GM19397 (cell line): ENCODE data around the gene OR2V2.
"Not testable (repeated sequence)": the region's sequence is repeated elsewhere in the genome, so short reads cannot be mapped to it uniquely, and the experiment has no call there.

Source experiments
- ATAC-seq: cut with Tn5 transposase; IDR thresholded peaks from one replicate; pipeline ENCODE4 v1.9.1; 2021; ENCODE audit warnings: mild to moderate bottlenecking, moderate library complexity; ENCODE audit not compliant: unreplicated experiment

OR2V2 gene

GRCh38 chr5:181114844-181115778, 32.3 kb upstream of the OR2V2 start:
- no peak for ATAC-seq

- ATAC-seq = no peak
Observed at GRCh38 chr5:181118369-181118768, 29.0 kb upstream of the OR2V2 start.

- ATAC-seq = no peak
Observed at GRCh38 chr5:181119105-181119504, 28.3 kb upstream of the OR2V2 start.

- no peak for ATAC-seq
Observed at GRCh38 chr5:181120306-181120705, 27.1 kb upstream of the OR2V2 start.

- ATAC-seq = no peak
Observed at GRCh38 chr5:181120761-181121160, 26.6 kb upstream of the OR2V2 start.

GRCh38 chr5:181121675-181122561, 25.5 kb upstream of the OR2V2 start:
- ATAC-seq = no peak

- ATAC-seq = no peak
Observed at GRCh38 chr5:181124526-181124925, 22.9 kb upstream of the OR2V2 start.

GRCh38 chr5:181126841-181127240, 20.5 kb upstream of the OR2V2 start:
- no peak for ATAC-seq

- ATAC-seq = no peak
Observed at GRCh38 chr5:181127456-181127855, 19.9 kb upstream of the OR2V2 start.

- ATAC-seq = no peak
Observed at GRCh38 chr5:181127907-181128626, 19.3 kb upstream of the OR2V2 start.

GRCh38 chr5:181129601-181130000, 17.8 kb upstream of the OR2V2 start:
- ATAC-seq = no peak

GRCh38 chr5:181130081-181130480, 17.3 kb upstream of the OR2V2 start:
- ATAC-seq = not testable (repeated sequence)

- no peak for ATAC-seq
Observed at GRCh38 chr5:181130832-181131496, 16.4 kb upstream of the OR2V2 start, which contains the start of gene OR2V1. Gene OR2V1, minus strand, starts transcription at chr5:181131169. Its CDS starts 5,865 bp downstream, at chr5:181125304.

GRCh38 chr5:181131514-181131913, 15.9 kb upstream of the OR2V2 start:
- ATAC-seq = no peak

GRCh38 chr5:181133083-181133482, 14.3 kb upstream of the OR2V2 start:
- ATAC-seq = no peak

GRCh38 chr5:181133610-181134231, 13.7 kb upstream of the OR2V2 start:
- ATAC-seq = no peak

- ATAC-seq = no peak
Observed at GRCh38 chr5:181134259-181134658, 13.1 kb upstream of the OR2V2 start.

GRCh38 chr5:181136361-181136955, 10.9 kb upstream of the OR2V2 start:
- ATAC-seq = no peak

GRCh38 chr5:181138258-181138657, 9.1 kb upstream of the OR2V2 start:
- ATAC-seq = no peak

- ATAC-seq = no peak
Observed at GRCh38 chr5:181140766-181141165, 6.6 kb upstream of the OR2V2 start.
